ENCODE data around the gene TRIP13. TPM values are rescaled to one million over a fixed set of nuclear protein-coding genes. Genes with fewer than 3 reads are reported as not detected.

Gene TRIP13
- total RNA-seq, 4 donors from 2014 or later, result 0.53 to 3.0 (median 1.6) TPM

DNA sequence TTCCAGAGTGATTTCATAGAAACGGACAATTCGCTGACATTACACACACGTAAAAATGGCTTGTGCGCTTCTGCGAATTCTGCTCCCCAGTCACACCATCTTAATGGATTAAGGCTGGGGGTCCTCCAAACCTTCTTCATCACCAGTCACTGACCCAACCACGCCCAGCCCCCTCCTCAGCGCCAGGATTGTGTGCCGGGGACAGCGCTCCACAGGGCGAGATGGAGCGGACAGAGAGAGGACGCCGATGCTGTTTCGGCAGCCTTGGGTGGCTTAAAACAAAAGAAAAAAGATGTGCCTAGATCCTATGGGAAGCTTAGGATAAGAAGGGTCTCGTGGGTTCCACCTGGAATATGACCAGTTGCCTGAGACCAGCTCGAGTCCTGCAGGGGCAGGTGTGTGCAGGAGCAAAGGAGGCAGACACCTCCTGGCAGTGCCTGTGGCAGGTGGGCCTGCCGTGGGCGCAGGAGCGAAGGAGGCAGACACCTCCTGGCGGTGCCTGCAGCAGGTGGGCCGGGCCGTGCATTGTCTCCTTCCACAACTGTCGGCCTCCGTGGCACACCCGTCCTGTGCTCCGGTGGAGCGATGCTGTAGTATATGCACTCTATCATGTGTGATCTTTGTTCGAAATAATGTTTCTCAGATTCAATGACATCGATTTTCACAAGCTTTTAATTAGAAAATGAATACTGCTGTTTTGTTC lies 20.9 kb upstream of the TRIP13 start:
- no peak overlapping the region for H3K4me3 ChIP-seq (ENCODE audit: low read depth, poor library complexity, severe bottlenecking)
- no peak for TF ChIP-seq POLR2A (IDR thresholded peaks at IDR 0.05)
- TF ChIP-seq, protein P1, sequence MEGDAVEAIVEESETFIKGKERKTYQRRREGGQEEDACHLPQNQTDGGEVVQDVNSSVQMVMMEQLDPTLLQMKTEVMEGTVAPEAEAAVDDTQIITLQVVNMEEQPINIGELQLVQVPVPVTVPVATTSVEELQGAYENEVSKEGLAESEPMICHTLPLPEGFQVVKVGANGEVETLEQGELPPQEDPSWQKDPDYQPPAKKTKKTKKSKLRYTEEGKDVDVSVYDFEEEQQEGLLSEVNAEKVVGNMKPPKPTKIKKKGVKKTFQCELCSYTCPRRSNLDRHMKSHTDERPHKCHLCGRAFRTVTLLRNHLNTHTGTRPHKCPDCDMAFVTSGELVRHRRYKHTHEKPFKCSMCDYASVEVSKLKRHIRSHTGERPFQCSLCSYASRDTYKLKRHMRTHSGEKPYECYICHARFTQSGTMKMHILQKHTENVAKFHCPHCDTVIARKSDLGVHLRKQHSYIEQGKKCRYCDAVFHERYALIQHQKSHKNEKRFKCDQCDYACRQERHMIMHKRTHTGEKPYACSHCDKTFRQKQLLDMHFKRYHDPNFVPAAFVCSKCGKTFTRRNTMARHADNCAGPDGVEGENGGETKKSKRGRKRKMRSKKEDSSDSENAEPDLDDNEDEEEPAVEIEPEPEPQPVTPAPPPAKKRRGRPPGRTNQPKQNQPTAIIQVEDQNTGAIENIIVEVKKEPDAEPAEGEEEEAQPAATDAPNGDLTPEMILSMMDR (IDR thresholded peaks at IDR 0.05), result no peak
- no peak for DNase-seq (ENCODE audit: low spot score in 2 of 2)
- intact Hi-C loops (cut with DNase I; ENCODE audit: low total_unique reads), result no loop called here
- 92 to 95% methylated on average over 29 of the region's 29 CpGs for WGBS, 2 donors

DNA sequence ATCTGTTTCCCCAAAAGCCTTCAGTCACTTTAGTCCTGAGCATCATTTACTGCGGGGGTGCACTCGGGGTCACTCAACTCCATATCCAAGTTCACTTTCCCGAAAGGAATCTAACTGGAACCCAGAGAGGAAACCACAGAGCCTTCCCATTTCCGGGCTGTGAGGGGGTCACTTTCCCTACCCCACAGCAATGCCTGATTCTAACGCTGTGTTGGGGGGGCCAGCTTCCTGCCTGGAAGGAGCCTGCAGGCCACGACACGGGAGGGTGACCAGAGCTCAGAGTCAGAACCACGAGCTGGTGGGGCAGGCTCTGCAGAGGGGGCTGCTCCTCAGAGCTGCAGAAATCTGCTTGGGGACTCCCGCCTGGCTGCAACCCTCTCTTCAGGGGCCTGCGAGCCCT lies 20.4 kb upstream of the TRIP13 start:
- no peak for TF ChIP-seq POLR2A (IDR thresholded peaks at IDR 0.05)
- TF ChIP-seq, protein P1 (IDR thresholded peaks at IDR 0.05), result no peak
- H3K4me3 ChIP-seq (ENCODE audit: low read depth, poor library complexity, severe bottlenecking), result no peak overlapping the region
- intact Hi-C loops (cut with DNase I; ENCODE audit: low total_unique reads), result no loop called here
- WGBS, 2 donors, result 82 to 86% methylated on average over 10 of the region's 10 CpGs
- no peak for DNase-seq (ENCODE audit: low spot score in 2 of 2)

DNA sequence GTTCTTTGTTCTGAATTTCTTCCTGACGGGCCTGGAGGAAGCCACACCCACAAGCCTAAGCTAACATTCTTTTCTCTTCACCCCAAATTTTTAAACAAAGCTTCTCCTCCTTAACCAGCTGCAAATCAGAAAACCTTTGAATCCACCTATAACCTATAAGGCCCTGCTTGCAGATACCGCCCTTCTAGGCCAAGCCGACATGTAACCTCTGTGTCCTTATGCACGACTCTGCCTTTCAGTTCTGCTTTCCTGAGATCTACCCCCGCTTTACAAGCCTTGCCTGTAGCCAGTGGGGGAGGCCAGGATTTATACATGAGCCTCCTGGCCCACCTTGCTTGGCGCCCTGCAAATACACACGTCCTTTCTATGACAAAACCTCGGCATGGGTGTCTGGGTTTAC lies 19.4 kb upstream of the TRIP13 start:
- TF ChIP-seq POLR2A (IDR thresholded peaks at IDR 0.05), result no peak
- TF ChIP-seq, protein P1 (IDR thresholded peaks at IDR 0.05), result no peak

DNA sequence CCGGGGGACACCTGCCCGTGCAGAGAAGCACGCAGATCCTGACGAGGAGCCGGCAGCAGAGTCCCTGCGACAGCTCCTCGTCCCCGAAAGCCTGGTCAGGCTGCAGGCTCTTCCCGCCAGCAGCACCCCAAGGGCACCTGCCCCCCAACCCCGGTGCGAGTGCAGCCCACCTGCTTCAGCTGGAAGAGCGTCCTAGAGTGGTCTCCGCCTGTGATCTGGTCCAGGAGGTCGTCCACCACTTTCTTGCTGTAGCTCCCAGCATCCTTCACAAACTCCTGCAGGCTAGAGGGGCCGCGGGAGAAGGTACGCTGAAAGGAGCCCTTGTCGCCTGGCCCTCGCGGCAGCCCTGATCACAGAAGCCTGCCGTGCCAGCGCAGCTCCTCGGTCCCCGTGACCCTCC lies 16.8 kb upstream of the TRIP13 start:
- H3K4me3 ChIP-seq (ENCODE audit: low read depth, poor library complexity, severe bottlenecking), result no peak overlapping the region
- TF ChIP-seq POLR2A (IDR thresholded peaks at IDR 0.05), result no peak
- TF ChIP-seq, protein P1 (IDR thresholded peaks at IDR 0.05), result no peak
- intact Hi-C loops (cut with DNase I; ENCODE audit: low total_unique reads), result no loop called here
- WGBS, 2 donors, result 93 to 95% methylated on average over 23 to 24 of the region's 24 CpGs
- no peak for DNase-seq (ENCODE audit: low spot score in 2 of 2)

More for the DNA sequence above, 19.4 kb upstream of the TRIP13 start:
- intact Hi-C loops (cut with DNase I; ENCODE audit: low total_unique reads), result no loop called here
- 89 to 93% methylated on average over 8 of the region's 8 CpGs for WGBS, 2 donors
- H3K4me3 ChIP-seq (ENCODE audit: low read depth, poor library complexity, severe bottlenecking), result no peak overlapping the region
- DNase-seq (ENCODE audit: low spot score in 2 of 2), result no peak

DNA sequence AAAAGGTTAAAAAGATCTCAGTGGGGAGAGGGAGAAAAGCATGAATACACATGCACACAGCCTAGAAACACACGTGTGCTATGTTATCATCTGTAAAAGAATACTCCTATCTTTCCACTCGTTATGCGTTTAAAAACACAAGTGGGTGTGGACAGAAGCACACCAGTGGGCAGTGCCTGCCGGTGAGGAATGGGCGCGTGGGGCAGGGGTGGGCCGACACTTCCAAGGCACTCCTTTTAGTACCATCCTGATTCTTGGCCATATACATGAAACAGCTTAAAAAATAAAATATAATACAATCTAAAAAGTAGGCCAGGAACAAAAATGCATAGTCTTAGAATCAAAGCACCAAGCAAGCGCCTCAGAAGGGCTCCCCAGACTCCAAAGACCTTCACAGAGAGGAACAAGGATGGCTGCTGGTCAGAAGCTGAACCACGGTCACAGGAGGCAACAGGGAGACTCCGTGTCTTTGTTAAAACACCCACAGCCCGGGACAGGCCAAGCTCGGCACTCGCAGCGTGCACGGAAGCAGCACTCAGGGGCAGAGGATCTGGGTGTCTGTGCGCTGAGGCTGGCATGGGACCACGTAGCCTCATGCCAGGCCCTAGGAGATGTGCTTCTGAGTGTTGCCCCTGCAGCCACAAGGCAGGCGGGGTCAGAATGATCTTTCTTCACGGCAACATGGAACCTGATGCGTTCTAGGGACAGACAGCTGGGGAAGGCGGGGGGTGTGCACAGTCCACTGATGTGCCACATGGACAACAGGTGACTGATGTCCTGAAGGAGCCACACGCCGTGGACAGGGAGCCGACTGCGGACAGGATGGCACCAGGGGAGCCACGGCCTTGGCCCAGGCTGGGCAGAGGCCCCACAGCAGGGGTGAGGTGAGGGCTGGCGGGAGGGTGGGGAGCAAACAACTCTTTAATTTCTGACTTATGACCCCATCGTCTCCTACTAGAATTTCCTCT lies 16.0 kb upstream of the TRIP13 start:
- H3K4me3 ChIP-seq (ENCODE audit: low read depth, poor library complexity, severe bottlenecking), result no peak overlapping the region
- intact Hi-C loops (cut with DNase I; ENCODE audit: low total_unique reads), result no loop called here
- WGBS, 2 donors, result 91 to 93% methylated on average over 28 of the region's 28 CpGs
- DNase-seq (ENCODE audit: low spot score in 2 of 2), result no peak
- TF ChIP-seq POLR2A (IDR thresholded peaks at IDR 0.05), result no peak
- TF ChIP-seq, protein P1 (IDR thresholded peaks at IDR 0.05), result no peak

Data from lower leg skin (tissue), 4 donors.